Nephron (organoid): ENCODE data around the gene LRCH2.
A peak's percentile ranks its signal among the peaks of the same experiment; 100 is the strongest.

ENCODE experiments used
- H3K27ac Mint-ChIP-seq, 3 experiments: 2 replicates each; pipeline ENCODE4 v1.8.0; 2020; ENCODE audit warnings: mixed read lengths in 3 of 3, mild to moderate bottlenecking in 2 of 3, moderate library complexity in 1 of 3
- H3K27me3 Mint-ChIP-seq: 2 replicates; pipeline ENCODE4 v1.8.0; 2021; ENCODE audit warnings: low read depth, mild to moderate bottlenecking, moderate library complexity, mixed read lengths
- H3K36me3 Mint-ChIP-seq: 2 replicates; pipeline ENCODE4 v1.8.0; 2020; ENCODE audit warnings: low read depth, mixed read lengths
- H3K4me1 Mint-ChIP-seq: 2 replicates; pipeline ENCODE4 v1.8.0; 2020; ENCODE audit warnings: mixed read lengths
- H3K4me3 Mint-ChIP-seq, 3 experiments: 2 replicates each; pipeline ENCODE4 v1.8.0; 2020; ENCODE audit warnings: mild to moderate bottlenecking in 3 of 3, mixed read lengths in 3 of 3, moderate library complexity in 2 of 3
- H3K9me3 Mint-ChIP-seq: 2 replicates; pipeline ENCODE4 v1.8.0; 2020; ENCODE audit warnings: mixed read lengths
- CTCF ChIP-seq, 3 experiments: fragments of 200-600 bp; sonication (generic); IDR thresholded peaks; one replicate each; pipeline ENCODE4 v1.5.0; 2021; ENCODE audit warnings: antibody characterized with exemption in 3 of 3; ENCODE audit not compliant: unreplicated experiment in 3 of 3

The LRCH2 gene

GRCh38 chrX:115261148-115261547 is 27.3 kb upstream of the LRCH2 start:
- H3K4me1 Mint-ChIP-seq, result peaks cover 36% of the 10 kb centered on the region
- no peak overlapping the region for H3K4me3 Mint-ChIP-seq
- no peak for TF ChIP-seq CTCF (IDR thresholded peaks at IDR 0.05; ENCODE audit: unreplicated experiment in 3 of 3)
- no peaks in the 10 kb centered on the region for H3K9me3 Mint-ChIP-seq
- H3K27me3 Mint-ChIP-seq, result no peaks in the 10 kb centered on the region
- no peaks in the 10 kb centered on the region for H3K36me3 Mint-ChIP-seq
- peak overlapping the region in 1 of 3 experiments; percentile 30 for H3K27ac Mint-ChIP-seq

- H3K27ac Mint-ChIP-seq, result peak overlapping the region in 1 of 3 experiments; percentile 72
- no peak overlapping the region for H3K4me3 Mint-ChIP-seq
- H3K27me3 Mint-ChIP-seq, result no peaks in the 10 kb centered on the region
- H3K9me3 Mint-ChIP-seq, result no peaks in the 10 kb centered on the region
- no peak for TF ChIP-seq CTCF (IDR thresholded peaks at IDR 0.05; ENCODE audit: unreplicated experiment in 3 of 3)
- no peaks in the 10 kb centered on the region for H3K36me3 Mint-ChIP-seq
- H3K4me1 Mint-ChIP-seq, result peaks cover 36% of the 10 kb centered on the region
Measured at GRCh38 chrX:115260330-115260729, 26.4 kb upstream of the LRCH2 start.

- Mint-ChIP-seq H3K4me3 (peak overlapping the region; percentile 52 to 58 (median 53)), H3K9me3 (no peaks in the 10 kb centered on the region), H3K27ac (peak overlapping the region; percentile 84 to 93 (median 90)), H3K4me1 (peaks cover 36% of the 10 kb centered on the region), H3K27me3 (no peaks in the 10 kb centered on the region), H3K36me3 (no peaks in the 10 kb centered on the region)
- no peak for TF ChIP-seq CTCF (IDR thresholded peaks at IDR 0.05; ENCODE audit: unreplicated experiment in 3 of 3)
Measured at GRCh38 chrX:115259238-115259875, 25.5 kb upstream of the LRCH2 start.

DNA sequence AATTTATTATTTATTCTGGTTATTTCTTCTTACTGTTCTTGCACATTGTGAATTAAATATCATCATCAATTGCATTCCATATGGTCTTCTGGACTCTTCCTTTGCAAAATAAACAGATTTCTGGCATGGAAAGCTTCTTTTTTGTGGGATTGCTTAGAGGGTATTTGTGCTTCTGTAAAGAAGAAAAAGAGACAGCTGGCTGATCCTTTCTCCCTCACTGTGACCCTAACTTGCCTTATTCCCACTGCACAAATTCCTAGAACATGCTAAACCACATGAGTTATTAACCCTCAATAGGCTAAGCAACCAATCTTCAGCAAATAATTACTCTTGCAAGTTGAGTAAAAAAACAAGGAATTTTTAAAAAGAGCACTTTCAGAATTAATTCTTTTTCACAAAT is 23.8 kb upstream of the LRCH2 start:
- Mint-ChIP-seq H3K27me3 (no peaks in the 10 kb centered on the region), H3K4me1 (peaks cover 36% of the 10 kb centered on the region), H3K4me3 (no peak overlapping the region), H3K27ac (peak overlapping the region; percentile 84 to 93 (median 90)), H3K36me3 (no peaks in the 10 kb centered on the region), H3K9me3 (no peaks in the 10 kb centered on the region)
- TF ChIP-seq CTCF (IDR thresholded peaks at IDR 0.05; ENCODE audit: unreplicated experiment in 3 of 3), result no peak

GRCh38 chrX:115255003-115255402 is 21.1 kb upstream of the LRCH2 start:
- no peak for TF ChIP-seq CTCF (IDR thresholded peaks at IDR 0.05; ENCODE audit: unreplicated experiment in 3 of 3)
- Mint-ChIP-seq H3K36me3 (no peaks in the 10 kb centered on the region), H3K4me3 (no peak overlapping the region), H3K27ac (no peak overlapping the region), H3K4me1 (peaks cover 50% of the 10 kb centered on the region), H3K27me3 (no peaks in the 10 kb centered on the region), H3K9me3 (no peaks in the 10 kb centered on the region)
